ENCODE results near the gene GFRA1.

GFRA1 gene

DNA sequence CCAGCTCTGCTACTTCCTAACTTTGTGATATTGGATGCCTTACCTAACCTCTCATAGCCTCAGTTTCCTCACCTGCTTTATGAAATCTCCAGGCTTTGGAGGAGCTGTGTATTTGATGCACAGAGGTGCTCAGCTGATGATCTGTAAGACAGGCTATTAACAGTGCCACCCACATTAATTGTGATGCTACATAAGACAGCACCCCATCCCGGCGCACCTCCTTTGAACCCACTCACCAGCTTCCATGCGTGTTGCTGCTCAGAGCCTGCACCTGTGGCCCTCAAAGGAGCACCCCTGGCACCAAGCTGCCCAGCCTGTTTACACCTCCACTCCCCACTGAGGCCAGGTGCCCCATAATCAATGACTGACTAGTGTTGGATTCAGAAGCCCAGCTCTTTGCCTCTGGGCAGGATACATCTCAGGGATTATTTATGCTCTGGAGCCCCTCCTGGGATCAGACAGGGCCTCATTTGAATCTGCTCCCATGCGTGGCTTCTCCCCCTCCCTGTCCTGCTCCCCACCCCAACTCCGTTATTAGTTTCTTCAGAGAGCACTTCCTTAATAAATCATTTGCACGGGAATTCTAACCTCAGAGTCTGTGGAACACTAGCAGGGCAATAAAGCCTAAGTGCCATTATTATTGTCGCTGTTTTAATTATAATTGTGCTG lies 87.7 kb downstream of the GFRA1 start:
- TF ChIP-seq GATA3 (IDR thresholded peaks at IDR 0.05; ENCODE audit: low read depth, low read length): no peak
- no peak for TF ChIP-seq GATA2 (IDR thresholded peaks at IDR 0.05; ENCODE audit: low read depth, low read length)

DNA sequence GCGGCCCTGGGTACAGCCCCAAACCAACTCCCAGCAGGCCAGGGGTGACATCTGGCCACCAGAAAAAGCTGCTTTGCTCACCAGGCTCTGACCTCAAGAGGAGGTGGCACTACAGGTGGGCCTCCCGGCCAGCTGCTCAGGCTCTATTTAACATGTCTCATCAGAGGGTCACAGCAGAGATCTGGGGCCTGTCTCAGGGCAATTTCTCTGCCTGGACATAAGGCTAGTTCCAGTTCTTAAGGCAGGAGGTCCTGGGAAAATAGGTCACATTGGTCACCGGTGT lies 88.6 kb downstream of the GFRA1 start:
- no peak for TF ChIP-seq GATA2 (IDR thresholded peaks at IDR 0.05; ENCODE audit: low read depth, low read length)
- TF ChIP-seq GATA3 (IDR thresholded peaks at IDR 0.05; ENCODE audit: low read depth, low read length): no peak

DNA sequence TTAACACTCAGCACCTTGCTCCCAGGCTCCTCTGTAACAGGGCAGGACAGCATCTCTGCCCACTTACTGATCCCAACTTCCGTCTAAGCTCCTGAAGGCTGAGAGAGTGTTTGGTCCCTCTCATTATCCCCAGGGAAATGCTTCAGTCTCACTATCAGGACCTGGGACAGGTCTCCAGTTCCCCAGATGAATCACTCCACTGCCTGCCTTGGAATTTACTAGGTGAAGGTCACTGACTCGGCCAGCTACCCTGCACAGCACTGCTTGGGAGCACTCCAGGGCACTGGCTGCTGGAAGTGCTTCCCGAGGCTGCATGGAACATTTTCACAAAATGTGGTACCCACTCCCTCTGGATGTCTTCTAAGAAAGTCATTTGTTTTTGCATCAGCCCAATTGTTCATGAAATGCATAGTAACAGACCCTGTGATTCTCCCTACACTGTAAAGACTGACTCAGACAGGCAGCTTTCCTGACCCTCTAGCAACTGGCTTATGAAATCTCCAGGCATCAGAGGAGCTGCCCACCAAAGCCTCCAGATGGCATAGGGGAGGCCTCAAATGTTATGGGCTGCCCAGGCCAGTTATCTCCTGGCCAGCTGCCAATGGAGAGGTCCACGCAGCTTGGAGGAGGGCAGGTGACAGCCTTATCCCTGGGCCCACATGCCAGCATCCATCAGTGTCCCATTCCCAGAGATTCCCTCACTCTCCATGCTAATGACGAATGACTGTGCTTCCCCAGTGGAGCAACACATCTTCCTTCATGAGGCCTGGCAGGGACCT lies 89.1 kb downstream of the GFRA1 start:
- TF ChIP-seq GATA2 (IDR thresholded peaks at IDR 0.05; ENCODE audit: low read depth, low read length): no peak
- TF ChIP-seq GATA3 (IDR thresholded peaks at IDR 0.05; ENCODE audit: low read depth, low read length): no peak

DNA sequence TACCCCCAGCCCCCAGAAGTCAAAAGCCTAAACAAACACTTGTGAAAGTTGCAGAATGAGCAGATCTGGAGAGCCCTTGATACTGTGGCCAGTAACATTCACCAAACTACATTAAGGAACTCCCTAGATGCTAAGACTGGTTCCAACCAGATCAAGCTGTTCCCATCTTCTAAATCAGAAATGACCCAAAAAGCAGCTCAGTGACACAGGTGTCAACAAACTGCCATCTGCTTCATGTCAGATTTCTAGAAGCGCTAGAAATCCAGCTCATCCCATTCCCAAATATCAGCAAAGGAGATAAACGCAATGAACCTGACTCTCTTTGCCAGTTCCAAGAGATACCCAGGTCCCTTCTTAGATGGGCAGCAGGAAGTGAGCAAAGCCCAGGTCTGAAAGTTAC lies 90.6 kb downstream of the GFRA1 start:
- TF ChIP-seq GATA3 (IDR thresholded peaks at IDR 0.05; ENCODE audit: low read depth, low read length) (no peak), GATA2 (IDR thresholded peaks at IDR 0.05; ENCODE audit: low read depth, low read length) (no peak)

DNA sequence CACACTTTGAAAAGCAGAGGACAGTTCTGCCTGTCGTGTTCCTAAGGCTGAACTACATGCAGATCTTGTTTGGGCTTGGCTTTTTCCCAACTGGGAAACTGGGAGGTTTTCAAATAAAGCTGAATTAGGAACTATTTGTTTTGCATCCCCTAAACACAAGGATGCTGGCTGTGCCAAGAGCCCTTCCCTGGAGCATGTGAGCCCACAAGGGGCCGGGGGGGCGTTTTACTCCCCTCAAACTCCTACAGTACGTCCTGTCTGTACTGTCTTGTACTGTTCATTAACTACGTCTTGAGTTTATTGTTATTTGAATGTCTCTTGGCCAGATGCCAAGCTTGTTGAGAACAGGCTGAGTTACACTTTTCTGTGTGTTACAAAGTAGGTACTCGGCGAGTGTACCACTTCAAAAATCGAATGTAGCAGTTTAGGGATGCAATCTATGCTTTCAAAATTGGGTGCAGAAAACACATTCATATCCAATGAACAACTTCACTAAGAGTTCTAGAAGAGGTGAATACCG lies 94.9 kb downstream of the GFRA1 start:
- TF ChIP-seq GATA2 (IDR thresholded peaks at IDR 0.05; ENCODE audit: low read depth, low read length) (no peak), GATA3 (IDR thresholded peaks at IDR 0.05; ENCODE audit: low read depth, low read length) (no peak)

DNA sequence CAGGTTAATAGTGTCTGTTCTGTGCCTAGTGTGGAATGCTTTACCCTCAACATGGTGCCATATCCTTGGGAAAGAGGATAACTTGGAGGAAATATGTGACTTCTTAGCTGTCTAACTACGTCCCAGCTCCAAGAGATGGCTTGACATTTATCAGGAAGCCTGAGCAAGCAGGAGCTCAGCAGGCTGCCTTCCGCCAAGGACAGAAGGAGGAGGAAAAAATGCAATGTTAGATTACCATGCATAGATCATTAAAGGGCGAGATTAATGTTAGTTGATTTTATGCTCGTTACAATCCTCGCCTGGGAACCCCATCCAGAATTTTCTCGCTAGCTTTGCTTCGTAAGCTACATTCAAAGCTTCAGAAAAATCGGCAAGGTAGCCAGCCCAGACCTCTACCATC lies 97.8 kb downstream of the GFRA1 start:
- TF ChIP-seq GATA3 (IDR thresholded peaks at IDR 0.05; ENCODE audit: low read depth, low read length): no peak
- no peak for TF ChIP-seq GATA2 (IDR thresholded peaks at IDR 0.05; ENCODE audit: low read depth, low read length)

DNA sequence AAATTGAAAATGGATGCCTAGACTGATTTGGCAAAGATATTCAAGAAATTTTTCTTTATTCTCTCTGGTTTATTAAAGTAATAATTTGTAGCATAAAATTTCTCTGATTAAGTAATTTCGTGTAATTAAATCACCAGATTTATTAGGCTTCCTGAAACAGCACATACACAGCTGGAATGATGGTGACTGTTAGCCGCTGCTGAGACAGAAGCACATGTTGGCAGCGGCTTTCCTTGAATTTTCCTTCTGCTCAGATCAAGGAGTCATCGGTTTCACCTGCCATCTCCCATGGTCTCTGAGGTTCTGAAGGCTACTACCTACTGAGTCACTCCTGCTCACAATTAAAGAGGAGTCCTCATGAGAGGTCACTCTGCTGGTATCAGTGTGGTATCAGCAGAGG lies 101.5 kb downstream of the GFRA1 start:
- TF ChIP-seq GATA3 (IDR thresholded peaks at IDR 0.05; ENCODE audit: low read depth, low read length): no peak
- TF ChIP-seq GATA2 (IDR thresholded peaks at IDR 0.05; ENCODE audit: low read depth, low read length): no peak

DNA sequence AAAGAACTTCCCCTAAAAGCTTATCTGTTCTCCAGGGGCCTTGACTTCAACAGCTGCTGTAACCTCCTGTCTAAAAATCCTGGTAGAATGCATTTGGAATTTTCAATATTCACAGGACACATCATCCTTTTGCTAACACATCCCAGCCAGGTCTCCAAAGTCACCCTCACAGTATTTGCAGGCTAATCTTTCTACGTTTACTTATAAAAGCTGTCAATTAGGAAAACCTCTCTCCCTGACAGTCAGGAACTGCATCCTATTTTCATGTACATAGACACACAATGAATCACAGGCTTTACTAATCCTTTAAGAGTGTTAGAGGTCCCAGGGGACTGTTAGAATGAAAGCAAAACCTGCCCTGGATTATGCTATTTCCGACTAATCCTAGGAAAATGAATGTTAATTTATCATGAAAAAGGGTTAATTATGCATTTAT lies 102.2 kb downstream of the GFRA1 start:
- TF ChIP-seq GATA2 (IDR thresholded peaks at IDR 0.05; ENCODE audit: low read depth, low read length) (no peak), GATA3 (IDR thresholded peaks at IDR 0.05; ENCODE audit: low read depth, low read length) (no peak)

DNA sequence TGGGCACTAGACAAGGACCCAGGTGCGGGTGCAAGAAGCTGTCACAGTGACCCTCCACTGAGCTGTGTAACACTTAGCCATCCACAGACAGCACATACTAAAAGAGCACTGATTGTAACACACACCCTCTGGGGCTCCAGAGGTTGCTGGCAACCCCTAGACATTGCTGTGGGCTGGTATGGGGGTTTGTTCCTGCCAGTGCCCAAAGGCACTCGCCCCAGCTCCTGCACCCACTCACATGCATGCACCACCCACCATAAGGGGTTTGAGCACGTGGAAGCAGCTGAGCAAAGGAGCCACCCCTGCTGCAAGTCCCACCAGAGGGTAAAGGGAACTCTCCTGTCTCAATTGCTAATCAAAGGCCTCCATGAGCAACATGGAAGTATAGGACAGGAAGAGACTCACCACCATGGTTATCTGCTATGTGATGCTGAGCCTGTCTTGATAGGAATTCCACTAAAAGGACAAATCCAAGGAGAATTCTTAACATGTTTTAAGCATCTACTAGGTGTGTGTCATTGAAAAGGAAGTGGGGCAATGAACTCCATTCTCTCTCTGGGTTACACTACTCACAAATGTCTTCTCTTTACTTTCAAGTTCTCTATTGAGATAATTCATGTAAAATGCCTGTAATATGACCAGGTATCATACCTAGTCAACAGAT lies 103.1 kb downstream of the GFRA1 start:
- TF ChIP-seq GATA2 (IDR thresholded peaks at IDR 0.05; ENCODE audit: low read depth, low read length) (no peak), GATA3 (IDR thresholded peaks at IDR 0.05; ENCODE audit: low read depth, low read length) (no peak)

DNA sequence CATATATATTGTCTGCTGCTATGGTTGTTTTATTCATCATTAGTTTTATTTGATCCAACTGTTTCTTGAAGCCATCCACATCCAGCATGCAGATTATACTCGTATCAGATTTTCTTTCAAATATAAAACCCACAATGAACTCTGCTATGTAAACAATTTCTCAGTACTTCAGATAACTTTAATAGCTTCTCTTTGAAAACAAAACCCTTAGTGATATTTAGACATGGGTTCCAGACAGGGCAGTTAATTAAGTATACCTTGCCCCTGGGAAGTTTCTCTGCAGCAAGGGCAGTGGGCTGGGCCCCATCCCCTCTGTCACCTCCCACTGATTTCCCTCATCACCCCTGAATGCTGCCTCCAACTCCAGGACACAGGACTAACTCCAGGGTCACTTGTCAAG lies 104.3 kb downstream of the GFRA1 start:
- no peak for TF ChIP-seq GATA2 (IDR thresholded peaks at IDR 0.05; ENCODE audit: low read depth, low read length)
- TF ChIP-seq GATA3 (IDR thresholded peaks at IDR 0.05; ENCODE audit: low read depth, low read length): no peak

DNA sequence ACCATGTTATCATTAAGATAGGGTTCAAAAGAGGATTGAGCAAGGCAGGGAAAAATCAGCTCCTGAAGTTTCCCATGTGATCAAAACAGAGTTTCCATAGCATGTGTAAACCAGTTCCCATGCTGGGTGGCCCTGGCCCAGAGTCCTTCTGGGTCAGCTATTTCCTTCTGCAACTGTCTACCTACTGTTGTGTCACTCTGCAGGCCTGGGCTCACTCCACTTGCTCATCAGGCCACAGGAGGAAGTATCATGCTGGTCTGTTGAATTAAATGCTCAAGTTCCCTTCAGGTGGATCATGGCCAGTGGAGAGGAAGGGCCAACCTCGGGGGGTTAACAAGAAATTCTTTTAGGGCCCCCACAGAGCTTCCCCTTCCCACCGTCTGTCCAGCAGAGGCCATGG lies 104.7 kb downstream of the GFRA1 start:
- no peak for TF ChIP-seq GATA3 (IDR thresholded peaks at IDR 0.05; ENCODE audit: low read depth, low read length)
- TF ChIP-seq GATA2 (IDR thresholded peaks at IDR 0.05; ENCODE audit: low read depth, low read length): no peak

DNA sequence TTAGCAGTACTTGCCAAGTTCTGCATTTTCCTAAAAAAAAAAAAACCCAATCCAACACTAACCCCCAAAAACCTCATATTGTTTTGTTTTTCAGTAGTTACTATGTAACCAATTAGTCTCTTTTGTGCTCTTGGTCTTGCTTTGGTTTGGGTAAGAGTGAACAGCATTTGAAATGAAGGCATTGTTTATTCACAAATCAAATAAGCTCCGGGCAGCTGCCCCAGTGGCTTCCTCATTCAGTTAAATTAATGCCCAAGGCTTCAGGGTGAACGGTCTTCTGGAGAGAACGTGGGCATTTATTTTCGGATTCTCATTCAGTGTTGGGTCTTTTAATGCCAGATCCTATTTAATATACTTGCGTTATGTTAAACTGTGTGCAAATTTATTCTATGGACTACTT lies 108.7 kb downstream of the GFRA1 start:
- no peak for TF ChIP-seq GATA3 (IDR thresholded peaks at IDR 0.05; ENCODE audit: low read depth, low read length)
- no peak for TF ChIP-seq GATA2 (IDR thresholded peaks at IDR 0.05; ENCODE audit: low read depth, low read length)

DNA sequence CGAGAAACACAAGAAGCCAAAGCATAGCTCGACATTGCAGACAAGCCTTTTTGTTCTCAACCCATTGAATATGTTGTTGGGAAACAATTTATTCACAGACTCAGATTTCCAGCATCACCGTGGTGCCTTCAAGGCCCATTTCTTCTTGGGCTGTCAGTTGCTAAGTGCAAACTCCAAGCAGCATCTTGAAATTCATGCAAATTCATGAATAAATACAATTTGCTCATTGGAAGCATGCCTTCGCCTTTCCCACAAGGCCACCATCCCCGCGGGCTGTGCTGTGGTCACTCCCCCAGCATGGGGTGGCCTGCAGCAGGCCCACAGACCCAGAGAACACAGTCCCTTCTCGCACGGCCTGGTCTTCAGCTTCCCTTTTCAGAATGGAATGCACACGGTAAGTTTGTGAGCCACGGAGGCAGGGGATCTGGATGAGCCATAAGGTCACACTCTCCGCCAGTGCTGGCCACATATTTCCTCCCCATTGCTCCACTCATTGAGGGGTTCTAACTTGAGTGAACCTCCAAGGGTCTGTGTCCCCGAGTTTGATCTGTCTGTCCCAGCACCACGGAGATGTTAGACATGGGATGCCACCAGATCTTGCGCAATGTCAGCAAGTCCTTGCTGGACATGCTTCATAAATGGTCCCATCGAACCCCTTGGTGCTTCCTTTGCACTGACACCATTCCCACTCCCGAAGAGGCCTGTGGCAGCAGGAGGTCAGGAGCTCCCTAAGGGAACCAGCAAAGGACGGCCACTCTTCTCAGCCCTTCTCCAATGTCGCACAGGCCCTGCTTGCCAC lies 109.5 kb downstream of the GFRA1 start:
- no peak for TF ChIP-seq GATA3 (IDR thresholded peaks at IDR 0.05; ENCODE audit: low read depth, low read length)
- no peak for TF ChIP-seq GATA2 (IDR thresholded peaks at IDR 0.05; ENCODE audit: low read depth, low read length)

DNA sequence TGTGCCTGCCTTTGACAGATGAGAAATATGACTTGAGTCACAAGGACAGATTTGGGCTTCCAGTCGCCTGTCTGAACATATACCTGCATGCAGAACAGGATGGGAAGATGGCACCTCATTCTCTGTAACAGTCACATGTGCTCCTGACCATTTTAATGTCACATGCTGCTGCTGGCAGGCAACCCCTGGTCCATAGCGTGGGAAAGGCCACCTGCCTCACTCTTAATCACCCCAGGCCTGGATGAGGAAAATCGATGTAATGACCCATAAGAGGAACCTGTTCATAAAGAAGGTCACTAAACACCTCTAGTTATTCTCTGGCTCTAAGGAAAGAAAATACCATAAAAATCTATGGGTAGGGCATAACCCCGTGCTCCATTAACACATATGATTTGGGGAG lies 110.2 kb downstream of the GFRA1 start:
- TF ChIP-seq GATA2 (IDR thresholded peaks at IDR 0.05; ENCODE audit: low read depth, low read length): no peak
- TF ChIP-seq GATA3 (IDR thresholded peaks at IDR 0.05; ENCODE audit: low read depth, low read length): no peak
